Stimulated activated CD8-positive, alpha-beta memory T cell treated with anti-CD3 and anti-CD28 coated beads, Interleukin-4, amount 100 ng/mL, for 24 hours (primary cell): ENCODE results near the gene CEACAM7.

Source experiments
- DNase-seq: peaks from one replicate; pipeline ENCODE4 v3.0.0-alpha.2; 2020; ENCODE audit warnings: low read depth

CEACAM7 gene

GRCh38 chr19:41700381-41701195 is 12.5 kb upstream of the CEACAM7 start:
- DNase-seq, result no peak

- no peak for DNase-seq
These were observed 11.9 kb upstream of the CEACAM7 start for GRCh38 chr19:41699968-41700323.

- DNase-seq, result no peak
These were observed 11.3 kb upstream of the CEACAM7 start for GRCh38 chr19:41699231-41699967.

- DNase-seq, result no peak
These were observed 10.7 kb upstream of the CEACAM7 start for GRCh38 chr19:41698746-41699230.

GRCh38 chr19:41697198-41697855 is 9.3 kb upstream of the CEACAM7 start:
- no peak for DNase-seq

GRCh38 chr19:41696402-41697197 is 8.5 kb upstream of the CEACAM7 start:
- no peak for DNase-seq

GRCh38 chr19:41695745-41696144 is 7.7 kb upstream of the CEACAM7 start:
- DNase-seq, result no peak

GRCh38 chr19:41694831-41695635 is 7.0 kb upstream of the CEACAM7 start:
- DNase-seq, result no peak

- DNase-seq, result no peak
These were observed 6.1 kb upstream of the CEACAM7 start for GRCh38 chr19:41694196-41694595.

GRCh38 chr19:41691268-41691970 is 3.3 kb upstream of the CEACAM7 start:
- no peak for DNase-seq

GRCh38 chr19:41690801-41691065 is 2.7 kb upstream of the CEACAM7 start:
- DNase-seq, result no peak

GRCh38 chr19:41689993-41690800 is 2.1 kb upstream of the CEACAM7 start:
- DNase-seq, result no peak

GRCh38 chr19:41688687-41689086 is 617 bp upstream of the CEACAM7 start:
- no peak for DNase-seq

- no peak for DNase-seq
These were observed 651 bp downstream of the CEACAM7 start for GRCh38 chr19:41687419-41687818.

GRCh38 chr19:41682437-41682836 is 5.6 kb downstream of the CEACAM7 start:
- DNase-seq, result no peak

- DNase-seq, result no peak
These were observed 16.6 kb downstream of the CEACAM7 start for GRCh38 chr19:41671486-41671885.

GRCh38 chr19:41670755-41671154 is 17.3 kb downstream of the CEACAM7 start:
- DNase-seq, result no peak

GRCh38 chr19:41668315-41668714 is 19.8 kb downstream of the CEACAM7 start:
- no peak for DNase-seq

GRCh38 chr19:41666075-41666474 is 22.0 kb downstream of the CEACAM7 start:
- no peak for DNase-seq

- DNase-seq, result no peak
These were observed 30.9 kb downstream of the CEACAM7 start for GRCh38 chr19:41657157-41657556.
